ENCODE data around the gene MITD1. TPM values are rescaled to one million over a fixed set of nuclear protein-coding genes. Genes with fewer than 3 reads are reported as not detected.

Gene MITD1
- 11.9 TPM in 2 replicates for total RNA-seq

DNA sequence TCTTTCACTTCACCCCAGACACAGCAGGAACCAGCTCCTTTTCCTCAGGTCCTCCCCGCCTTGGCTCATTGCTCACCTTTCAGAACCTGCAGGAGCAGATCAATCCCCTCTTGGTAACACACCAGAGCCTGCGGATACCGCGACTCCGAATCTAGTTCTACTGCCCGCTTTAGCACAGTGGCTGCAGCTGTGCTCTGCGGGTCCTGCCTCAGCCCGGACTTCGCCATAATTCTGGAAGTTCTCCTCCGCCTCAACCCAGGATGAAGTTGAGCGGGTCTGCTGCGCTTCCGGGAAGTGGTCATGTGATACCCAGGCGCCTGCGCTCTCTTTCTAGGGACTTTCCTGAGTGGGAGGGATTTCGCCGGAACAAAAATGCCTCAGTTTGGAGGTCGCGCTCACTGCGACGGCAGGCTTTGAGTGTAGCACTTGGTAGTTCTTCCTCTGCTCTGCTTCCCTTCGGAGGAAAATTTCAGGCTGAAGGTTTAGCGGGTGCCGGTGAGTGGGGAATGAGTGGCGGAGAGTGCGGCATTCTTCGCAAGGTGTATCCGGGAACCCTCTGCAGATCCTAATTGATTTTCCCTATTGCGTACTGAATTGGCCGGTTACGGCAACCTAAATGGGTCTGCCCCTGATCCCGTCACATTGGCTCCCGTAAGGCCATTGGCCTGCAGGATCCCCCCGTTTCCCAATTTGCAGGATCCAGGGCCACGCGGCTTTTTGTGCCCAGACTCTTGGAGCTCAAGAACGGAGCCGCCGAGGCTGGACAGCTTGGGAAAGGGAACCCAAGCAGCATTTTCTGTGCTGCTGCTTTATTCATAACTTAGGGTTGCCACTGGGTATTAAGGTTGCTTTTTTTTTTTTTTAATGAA lies at the start of gene MITD1, which contains the start of gene MRPL30:
Gene MITD1, minus strand, starts transcription at position 304 of the 869 bp plus-strand sequence. Its CDS starts 77 bp downstream, at position 227.
Gene MRPL30, plus strand, starts transcription at position 430 of the 869 bp plus-strand sequence. CDS start 5,020 bp downstream, outside the sequence.

DNA sequence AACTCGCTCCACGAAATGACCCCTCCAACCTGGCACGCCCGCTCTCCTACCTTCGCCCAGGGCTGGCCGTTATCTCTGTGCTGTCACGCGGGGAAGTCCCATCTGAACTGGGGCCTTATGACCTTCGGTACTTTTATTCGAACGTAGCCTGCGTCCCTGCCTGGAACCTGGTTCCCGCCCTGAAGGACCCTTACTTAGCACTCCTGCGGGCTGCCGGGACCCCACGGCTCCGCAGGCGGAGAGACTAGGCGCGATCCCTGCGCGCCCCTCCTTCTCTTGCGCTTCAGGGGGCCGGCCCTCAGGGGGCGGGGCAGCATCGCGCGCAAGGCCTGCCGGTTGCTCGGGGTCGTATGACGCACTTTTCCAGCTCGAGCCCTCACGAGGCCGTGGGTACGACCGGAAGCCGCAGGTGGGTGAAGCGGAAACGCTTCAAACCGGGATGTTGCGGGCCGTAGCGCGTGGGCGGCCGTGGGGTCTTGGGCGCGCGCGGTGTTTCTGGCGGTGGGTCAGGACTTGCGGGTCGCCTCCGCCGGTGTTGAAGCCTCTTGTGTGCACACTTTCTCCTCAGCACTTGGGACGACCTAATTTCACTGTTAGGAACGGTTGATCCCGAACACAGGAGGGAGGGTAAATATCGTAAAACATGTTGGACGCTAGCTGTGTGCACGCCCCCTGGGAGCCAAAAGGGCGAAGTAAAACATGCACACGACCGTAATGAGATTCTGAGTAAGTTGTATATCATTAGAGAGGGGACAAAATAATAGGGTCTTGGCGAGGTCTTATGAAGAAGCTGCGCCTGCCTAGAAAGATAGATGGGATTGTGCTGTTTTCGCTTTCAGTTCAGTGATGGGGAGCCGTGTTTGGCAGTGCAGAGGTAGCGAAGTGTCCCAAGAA lies 26.0 kb downstream of the MITD1 start, which contains the start of the genes LIPT1 and TSGA10:
Gene LIPT1, plus strand, starts transcription at position 325 of the 894 bp plus-strand sequence. CDS start 6,991 bp downstream, outside the sequence.
Gene TSGA10, minus strand, starts transcription at position 300 of the 894 bp plus-strand sequence. CDS start 45,503 bp downstream, outside the sequence.

DNA sequence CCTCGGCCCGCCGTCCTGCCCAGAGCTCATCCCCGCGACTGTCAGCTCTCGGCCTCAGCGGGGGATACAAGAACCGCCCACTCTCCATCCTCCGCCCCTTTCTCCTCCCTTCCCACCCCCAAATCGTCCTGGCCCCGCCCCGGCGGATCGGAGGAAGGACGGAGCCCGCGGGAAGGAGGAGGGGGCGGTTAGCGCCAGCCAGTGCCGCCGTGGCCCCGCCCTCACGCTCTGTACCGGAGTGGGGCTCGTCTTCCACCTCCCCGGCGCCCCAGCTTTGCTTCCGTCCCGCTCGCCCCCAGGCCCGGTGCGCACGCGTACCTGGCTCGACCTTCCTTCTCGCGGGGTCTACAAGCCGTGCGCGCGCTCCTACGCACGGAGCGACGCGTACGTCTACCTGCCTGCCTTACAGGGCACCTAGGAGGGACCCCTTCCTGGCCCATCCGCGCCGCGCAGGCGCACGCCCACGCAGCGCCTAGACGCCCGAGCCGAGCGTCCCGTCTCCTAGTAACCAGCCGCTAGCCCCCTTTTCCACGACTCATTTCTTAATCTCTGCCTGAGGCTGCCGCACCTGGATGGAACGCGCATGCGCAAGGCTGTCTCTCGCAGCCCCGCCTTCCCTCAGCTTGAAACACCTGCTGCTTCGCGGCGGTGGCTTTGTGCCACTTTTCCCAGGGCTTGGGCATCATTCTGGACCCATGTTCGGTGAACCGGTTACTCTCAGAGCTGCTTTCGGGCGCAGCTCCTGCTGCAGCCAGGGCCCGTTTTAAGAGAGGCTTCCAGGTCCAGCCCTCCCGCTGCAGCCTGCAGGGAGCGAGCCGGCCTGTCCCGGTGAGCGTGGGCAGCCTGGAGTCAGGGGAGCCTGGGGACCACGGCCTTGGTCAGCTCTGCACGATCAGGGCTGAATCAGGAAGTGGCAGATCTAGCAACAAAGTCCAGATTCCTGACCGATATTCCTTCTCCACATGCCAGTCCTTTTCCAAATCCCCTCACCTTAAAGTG lies 39.4 kb downstream of the MITD1 start, which contains the start of gene C2orf15:
Gene C2orf15, plus strand, starts transcription at position 598 of the 999 bp plus-strand sequence. CDS start 8,852 bp downstream, outside the sequence.

Other genes starting within 250 kb of the MITD1 start
- gene CRACDL, start 244.8 kb downstream of the MITD1 start, total RNA-seq = 0.03 TPM in 1 of 2 replicates, not detected in the other
- 0.13 TPM in 1 of 2 replicates, not detected in the other for gene C2orf15, start 39.4 kb downstream of the MITD1 start, total RNA-seq
- gene TSGA10, start 26.1 kb downstream of the MITD1 start, total RNA-seq = 2.5 and 2.9 TPM in 2 replicates
- gene LIPT1, start 26.1 kb downstream of the MITD1 start, total RNA-seq = 6.0 and 6.6 TPM in 2 replicates
- 30.7 and 37.1 TPM in 2 replicates for gene MRPL30, start 126 bp upstream of the MITD1 start, total RNA-seq
- not detected in 2 replicates for gene LYG2, start 74.6 kb upstream of the MITD1 start, total RNA-seq
- gene LYG1, start 120.1 kb upstream of the MITD1 start, total RNA-seq = 0.59 and 0.86 TPM in 2 replicates
- 34.1 and 41.2 TPM in 2 replicates for gene TXNDC9, start 155.3 kb upstream of the MITD1 start, total RNA-seq
- 40.9 and 47.5 TPM in 2 replicates for gene EIF5B, start 156.3 kb upstream of the MITD1 start, total RNA-seq

Data from smooth muscle cell of the pulmonary artery (primary cell).